Endothelial cell of umbilical vein (primary cell): Measurements from ENCODE around the gene RUBCN.

ENCODE experiments used
- EZH2 ChIP-seq: IDR thresholded peaks from 2 replicates; pipeline ENCODE4 v1.6.1; 2012; ENCODE audit warnings: borderline replicate concordance, low read depth, mild to moderate bottlenecking, moderate library complexity, low read length, inconsistent platforms; ENCODE audit not compliant: severe bottlenecking
- TF ChIP-seq, protein P1 (sequence below), 2 donors: IDR thresholded peaks; 1 replicate in 1 of 2; 2 replicates in 1 of 2; pipeline ENCODE4 v1.5.1; 2011; ENCODE audit warnings: low read length in 2 of 2, mild to moderate bottlenecking in 2 of 2, moderate library complexity in 2 of 2, control low read depth in 1 of 2, inconsistent platforms in 1 of 2, low read depth in 1 of 2; ENCODE audit not compliant: insufficient read depth in 1 of 2; ENCODE audit errors: extremely low read depth in 1 of 2
- TF ChIP-seq, protein P2 (sequence below): IDR thresholded peaks from 2 replicates; pipeline ENCODE4 v1.6.1; 2011; ENCODE audit not compliant: insufficient read depth, insufficient read length

DNA sequence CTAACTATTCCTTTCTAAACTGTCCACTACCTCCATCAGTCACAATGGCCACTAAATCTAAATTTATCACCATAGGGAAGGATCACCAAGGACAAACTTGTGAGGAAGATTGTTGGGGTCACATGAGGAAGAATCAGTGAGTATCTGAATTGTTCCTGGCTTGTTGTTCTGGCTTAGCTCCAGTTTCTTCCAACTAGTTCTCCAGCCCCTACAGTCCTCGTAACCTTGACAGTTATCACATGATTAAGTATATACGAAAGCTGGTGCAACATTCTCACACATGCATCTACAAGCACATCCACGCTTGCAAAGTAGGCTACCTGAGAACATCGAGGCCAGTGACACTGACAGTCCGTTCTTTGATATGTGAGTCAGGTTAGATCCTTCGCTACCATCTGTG, 46.0 kb downstream of the RUBCN start:
- no peak for TF ChIP-seq EZH2
- TF ChIP-seq, protein P1, sequence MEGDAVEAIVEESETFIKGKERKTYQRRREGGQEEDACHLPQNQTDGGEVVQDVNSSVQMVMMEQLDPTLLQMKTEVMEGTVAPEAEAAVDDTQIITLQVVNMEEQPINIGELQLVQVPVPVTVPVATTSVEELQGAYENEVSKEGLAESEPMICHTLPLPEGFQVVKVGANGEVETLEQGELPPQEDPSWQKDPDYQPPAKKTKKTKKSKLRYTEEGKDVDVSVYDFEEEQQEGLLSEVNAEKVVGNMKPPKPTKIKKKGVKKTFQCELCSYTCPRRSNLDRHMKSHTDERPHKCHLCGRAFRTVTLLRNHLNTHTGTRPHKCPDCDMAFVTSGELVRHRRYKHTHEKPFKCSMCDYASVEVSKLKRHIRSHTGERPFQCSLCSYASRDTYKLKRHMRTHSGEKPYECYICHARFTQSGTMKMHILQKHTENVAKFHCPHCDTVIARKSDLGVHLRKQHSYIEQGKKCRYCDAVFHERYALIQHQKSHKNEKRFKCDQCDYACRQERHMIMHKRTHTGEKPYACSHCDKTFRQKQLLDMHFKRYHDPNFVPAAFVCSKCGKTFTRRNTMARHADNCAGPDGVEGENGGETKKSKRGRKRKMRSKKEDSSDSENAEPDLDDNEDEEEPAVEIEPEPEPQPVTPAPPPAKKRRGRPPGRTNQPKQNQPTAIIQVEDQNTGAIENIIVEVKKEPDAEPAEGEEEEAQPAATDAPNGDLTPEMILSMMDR (IDR thresholded peaks at IDR 0.05; ENCODE audit: extremely low read depth in 1 of 2, insufficient read depth in 1 of 2, low read depth in 1 of 2, low read length in 2 of 2) = no peak
- TF ChIP-seq, protein P2, sequence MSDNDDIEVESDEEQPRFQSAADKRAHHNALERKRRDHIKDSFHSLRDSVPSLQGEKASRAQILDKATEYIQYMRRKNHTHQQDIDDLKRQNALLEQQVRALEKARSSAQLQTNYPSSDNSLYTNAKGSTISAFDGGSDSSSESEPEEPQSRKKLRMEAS = no peak
